Measurements from ENCODE around the gene PSMC2. TPM values are rescaled to one million over a fixed set of nuclear protein-coding genes. Genes with fewer than 3 reads are reported as not detected.
A peak's percentile ranks its signal among the peaks of the same experiment; 100 is the strongest.

The PSMC2 gene
- total and polyA plus RNA-seq, 10 of the 15 experiments (the other 5 are each of a cell fraction or from before 2014, with no cell fraction given): 117 to 347 (median 220) TPM

DNA sequence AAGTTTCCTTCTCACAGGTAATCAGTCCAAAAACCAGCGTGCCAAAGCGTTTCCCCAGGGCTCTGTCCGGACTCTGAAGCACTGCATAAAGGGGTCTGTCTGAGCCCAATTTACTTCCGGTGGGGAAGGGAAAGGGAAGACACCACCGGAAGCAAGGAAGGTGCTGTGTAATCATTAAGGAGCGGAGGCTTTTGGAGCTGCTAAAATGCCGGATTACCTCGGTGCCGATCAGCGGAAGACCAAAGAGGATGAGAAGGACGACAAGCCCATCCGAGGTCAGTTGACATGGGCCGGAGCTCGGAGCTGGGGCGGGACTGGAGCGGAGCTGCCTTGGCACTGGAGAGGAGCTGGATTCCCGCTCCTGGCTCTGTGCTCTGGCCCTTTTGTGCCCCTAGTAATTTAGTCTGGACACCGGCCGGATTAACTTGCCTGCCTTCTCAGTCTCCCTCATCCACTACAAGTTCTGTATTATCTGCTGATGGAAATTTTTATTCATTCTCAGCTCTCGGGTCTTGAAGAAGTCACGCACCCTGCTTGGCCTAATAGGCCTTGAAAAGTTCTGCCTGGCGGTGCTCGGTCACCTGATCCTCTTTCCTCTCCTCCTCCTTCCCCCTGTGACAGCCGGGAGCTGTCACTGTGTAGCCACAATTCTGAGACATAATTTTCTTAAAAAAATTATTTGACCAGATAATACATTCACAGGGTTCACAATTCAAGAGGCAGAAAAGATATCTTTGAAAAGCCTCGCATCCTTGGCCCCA lies at the start of gene PSMC2 (continued):
- TF ChIP-seq, protein P1, sequence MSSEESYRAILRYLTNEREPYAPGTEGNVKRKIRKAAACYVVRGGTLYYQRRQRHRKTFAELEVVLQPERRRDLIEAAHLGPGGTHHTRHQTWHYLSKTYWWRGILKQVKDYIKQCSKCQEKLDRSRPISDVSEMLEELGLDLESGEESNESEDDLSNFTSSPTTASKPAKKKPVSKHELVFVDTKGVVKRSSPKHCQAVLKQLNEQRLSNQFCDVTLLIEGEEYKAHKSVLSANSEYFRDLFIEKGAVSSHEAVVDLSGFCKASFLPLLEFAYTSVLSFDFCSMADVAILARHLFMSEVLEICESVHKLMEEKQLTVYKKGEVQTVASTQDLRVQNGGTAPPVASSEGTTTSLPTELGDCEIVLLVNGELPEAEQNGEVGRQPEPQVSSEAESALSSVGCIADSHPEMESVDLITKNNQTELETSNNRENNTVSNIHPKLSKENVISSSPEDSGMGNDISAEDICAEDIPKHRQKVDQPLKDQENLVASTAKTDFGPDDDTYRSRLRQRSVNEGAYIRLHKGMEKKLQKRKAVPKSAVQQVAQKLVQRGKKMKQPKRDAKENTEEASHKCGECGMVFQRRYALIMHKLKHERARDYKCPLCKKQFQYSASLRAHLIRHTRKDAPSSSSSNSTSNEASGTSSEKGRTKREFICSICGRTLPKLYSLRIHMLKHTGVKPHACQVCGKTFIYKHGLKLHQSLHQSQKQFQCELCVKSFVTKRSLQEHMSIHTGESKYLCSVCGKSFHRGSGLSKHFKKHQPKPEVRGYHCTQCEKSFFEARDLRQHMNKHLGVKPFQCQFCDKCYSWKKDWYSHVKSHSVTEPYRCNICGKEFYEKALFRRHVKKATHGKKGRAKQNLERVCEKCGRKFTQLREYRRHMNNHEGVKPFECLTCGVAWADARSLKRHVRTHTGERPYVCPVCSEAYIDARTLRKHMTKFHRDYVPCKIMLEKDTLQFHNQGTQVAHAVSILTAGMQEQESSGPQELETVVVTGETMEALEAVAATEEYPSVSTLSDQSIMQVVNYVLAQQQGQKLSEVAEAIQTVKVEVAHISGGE (CRISPR knock-in tag; IDR thresholded peaks at IDR 0.05): peak; percentile 89
- peak; percentile 66; the same call in 1 of the 2 replicates for TF ChIP-seq CHD2 (IDR thresholded peaks at IDR 0.05; ENCODE audit: borderline replicate concordance, low read depth, low read length)
- TF ChIP-seq MYC (IDR thresholded peaks at IDR 0.05; ENCODE audit: insufficient read depth, insufficient read length, insufficient replicate concordance, low read length, severe bottlenecking): no peak
- TF ChIP-seq RAD51 (IDR thresholded peaks at IDR 0.05): peak; percentile 91
- TF ChIP-seq SMAD5 (IDR thresholded peaks at IDR 0.05; ENCODE audit: low read depth): 0 out of 2 replicates have a peak, but pooled peaks have one; percentile 56
- no peak for TF ChIP-seq FOXM1 (IDR thresholded peaks at IDR 0.05; ENCODE audit: low read depth, low read length)
- no peak for TF ChIP-seq MYB (IDR thresholded peaks at IDR 0.05; ENCODE audit: borderline replicate concordance, low read depth, low read length)
- TF ChIP-seq CREM (IDR thresholded peaks at IDR 0.05; ENCODE audit: low read depth): peak; percentile 49; the same call in 1 of the 2 replicates
- TF ChIP-seq GATAD2B (conservative IDR thresholded peaks at IDR 0.05; ENCODE audit: low read depth): no peak; the same call in 1 of the 2 replicates
- TF ChIP-seq KDM1A (IDR thresholded peaks at IDR 0.05; ENCODE audit: borderline replicate concordance): no peak
- no peak for TF ChIP-seq DPF2 (IDR thresholded peaks at IDR 0.05)
- TF ChIP-seq, protein P2, sequence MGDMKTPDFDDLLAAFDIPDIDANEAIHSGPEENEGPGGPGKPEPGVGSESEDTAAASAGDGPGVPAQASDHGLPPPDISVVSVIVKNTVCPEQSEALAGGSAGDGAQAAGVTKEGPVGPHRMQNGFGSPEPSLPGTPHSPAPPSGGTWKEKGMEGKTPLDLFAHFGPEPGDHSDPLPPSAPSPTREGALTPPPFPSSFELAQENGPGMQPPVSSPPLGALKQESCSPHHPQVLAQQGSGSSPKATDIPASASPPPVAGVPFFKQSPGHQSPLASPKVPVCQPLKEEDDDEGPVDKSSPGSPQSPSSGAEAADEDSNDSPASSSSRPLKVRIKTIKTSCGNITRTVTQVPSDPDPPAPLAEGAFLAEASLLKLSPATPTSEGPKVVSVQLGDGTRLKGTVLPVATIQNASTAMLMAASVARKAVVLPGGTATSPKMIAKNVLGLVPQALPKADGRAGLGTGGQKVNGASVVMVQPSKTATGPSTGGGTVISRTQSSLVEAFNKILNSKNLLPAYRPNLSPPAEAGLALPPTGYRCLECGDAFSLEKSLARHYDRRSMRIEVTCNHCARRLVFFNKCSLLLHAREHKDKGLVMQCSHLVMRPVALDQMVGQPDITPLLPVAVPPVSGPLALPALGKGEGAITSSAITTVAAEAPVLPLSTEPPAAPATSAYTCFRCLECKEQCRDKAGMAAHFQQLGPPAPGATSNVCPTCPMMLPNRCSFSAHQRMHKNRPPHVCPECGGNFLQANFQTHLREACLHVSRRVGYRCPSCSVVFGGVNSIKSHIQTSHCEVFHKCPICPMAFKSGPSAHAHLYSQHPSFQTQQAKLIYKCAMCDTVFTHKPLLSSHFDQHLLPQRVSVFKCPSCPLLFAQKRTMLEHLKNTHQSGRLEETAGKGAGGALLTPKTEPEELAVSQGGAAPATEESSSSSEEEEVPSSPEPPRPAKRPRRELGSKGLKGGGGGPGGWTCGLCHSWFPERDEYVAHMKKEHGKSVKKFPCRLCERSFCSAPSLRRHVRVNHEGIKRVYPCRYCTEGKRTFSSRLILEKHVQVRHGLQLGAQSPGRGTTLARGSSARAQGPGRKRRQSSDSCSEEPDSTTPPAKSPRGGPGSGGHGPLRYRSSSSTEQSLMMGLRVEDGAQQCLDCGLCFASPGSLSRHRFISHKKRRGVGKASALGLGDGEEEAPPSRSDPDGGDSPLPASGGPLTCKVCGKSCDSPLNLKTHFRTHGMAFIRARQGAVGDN (IDR thresholded peaks at IDR 0.05): 0 out of 2 replicates have a peak, but pooled peaks have one; percentile 30
- 0 out of 3 replicates have a peak, but pooled peaks of 1 of the 2 experiments have one; percentile 35 for TF ChIP-seq EGR1 (IDR thresholded peaks at IDR 0.05; ENCODE audit: borderline replicate concordance in 1 of 2, low read depth in 2 of 2, low read length in 2 of 2)
- TF ChIP-seq NR2C2 (IDR thresholded peaks at IDR 0.05; ENCODE audit: borderline replicate concordance, control insufficient read depth, insufficient read length, low read depth): no peak
- no peak for TF ChIP-seq HDAC6 (IDR thresholded peaks at IDR 0.05; ENCODE audit: unreplicated experiment)
- TF ChIP-seq HDAC2 (IDR thresholded peaks at IDR 0.05): no peak
- TF ChIP-seq, protein P3, sequence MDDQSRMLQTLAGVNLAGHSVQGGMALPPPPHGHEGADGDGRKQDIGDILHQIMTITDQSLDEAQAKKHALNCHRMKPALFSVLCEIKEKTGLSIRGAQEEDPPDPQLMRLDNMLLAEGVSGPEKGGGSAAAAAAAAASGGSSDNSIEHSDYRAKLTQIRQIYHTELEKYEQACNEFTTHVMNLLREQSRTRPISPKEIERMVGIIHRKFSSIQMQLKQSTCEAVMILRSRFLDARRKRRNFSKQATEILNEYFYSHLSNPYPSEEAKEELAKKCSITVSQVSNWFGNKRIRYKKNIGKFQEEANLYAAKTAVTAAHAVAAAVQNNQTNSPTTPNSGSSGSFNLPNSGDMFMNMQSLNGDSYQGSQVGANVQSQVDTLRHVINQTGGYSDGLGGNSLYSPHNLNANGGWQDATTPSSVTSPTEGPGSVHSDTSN (IDR thresholded peaks at IDR 0.05; ENCODE audit: insufficient replicate concordance, low read depth, low read length): no peak
- 0 out of 2 replicates have a peak, but pooled peaks have one; percentile 12 for TF ChIP-seq EED (IDR thresholded peaks at IDR 0.05; ENCODE audit: low read depth)
- TF ChIP-seq FOS (IDR thresholded peaks at IDR 0.05; ENCODE audit: borderline replicate concordance, extremely low read depth, insufficient read length): no peak
- no peak for TF ChIP-seq YBX1 (IDR thresholded peaks at IDR 0.05)
- no peak for TF ChIP-seq EZH2 (IDR thresholded peaks at IDR 0.05; ENCODE audit: borderline replicate concordance, control insufficient read depth, low read depth, low read length)
- no peak for TF ChIP-seq RELA (IDR thresholded peaks at IDR 0.05; ENCODE audit: borderline replicate concordance, partially characterized antibody)
